ENCODE measurements around the gene KLHDC7B. TPM values are rescaled to one million over a fixed set of nuclear protein-coding genes. Genes with fewer than 3 reads are reported as not detected.

The KLHDC7B gene
- total and polyA plus RNA-seq, 4 experiments from 2014 or later = 4.3 to 7.5 (median 7.3) TPM

DNA sequence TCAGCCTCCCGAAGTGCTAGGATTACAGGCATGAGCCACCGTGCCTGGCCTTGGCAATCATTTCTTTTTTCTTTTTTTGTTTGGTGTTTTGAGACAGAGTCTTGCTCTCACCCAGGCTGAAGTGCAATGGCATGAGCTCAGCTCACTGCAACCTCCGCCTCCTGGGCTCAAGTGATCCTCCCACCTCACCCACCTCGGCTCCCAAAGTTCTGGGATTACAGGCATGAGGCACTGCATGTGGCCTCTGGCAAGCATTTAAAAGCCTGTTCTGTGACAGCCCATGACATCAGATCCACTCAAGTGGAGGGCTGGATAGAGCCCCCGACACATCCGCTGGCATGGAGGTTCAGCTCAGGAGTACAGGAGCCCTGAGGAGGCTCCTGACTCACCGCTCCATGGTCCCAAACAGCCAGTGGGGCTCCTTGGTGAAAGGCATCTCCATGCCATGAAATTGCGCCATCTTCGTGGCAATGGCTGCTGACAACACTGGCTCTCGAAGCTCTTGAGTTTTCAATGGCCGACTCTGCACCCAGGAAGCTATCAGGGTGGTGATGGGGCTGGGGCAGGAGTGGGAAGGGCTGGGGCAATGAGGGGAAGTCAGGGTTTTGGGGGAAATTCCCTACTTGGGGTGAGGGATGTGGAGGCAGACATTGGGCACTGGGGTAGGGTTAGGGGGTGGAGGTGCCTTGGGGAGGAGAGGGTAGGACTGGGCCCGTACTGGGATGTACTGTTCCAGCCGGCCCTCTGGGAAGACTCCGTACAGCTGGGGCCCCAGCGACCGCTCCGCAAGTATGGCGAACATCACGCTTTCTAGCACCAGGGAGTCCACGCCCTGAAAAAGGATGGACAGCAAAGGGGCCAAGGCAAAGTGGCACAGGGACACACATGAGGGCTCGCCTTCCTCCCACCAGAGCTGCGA is 35.6 kb downstream of the KLHDC7B start:
- Mint-ChIP-seq H3K27ac (peak overlapping the region; percentile 76 to 96 (median 91)), H3K4me3 (peak overlapping the region; percentile 73 to 91 (median 86)), H3K9me3 (no peaks in the 10 kb centered on the region), H3K27me3 (no peaks in the 10 kb centered on the region), H3K36me3 (peaks cover 3 to 17% of the 10 kb centered on the region in 2 donors), H3K4me1 (peaks cover 10 to 44% (median 20%) of the 10 kb centered on the region in 4 donors)
- DNase-seq = no peak
- peak overlapping the region; percentile 63 to 91 for H3K4me3 ChIP-seq (ENCODE audit: low read length in 2 of 2)
- H3K4me1 ChIP-seq (ENCODE audit: insufficient read depth, low read length) = peaks cover 26% of the 10 kb centered on the region
- no peaks in the 10 kb centered on the region for H3K9me3 ChIP-seq (ENCODE audit: control insufficient read depth in 1 of 2, low read length in 2 of 2)
- no peaks in the 10 kb centered on the region for H3K27me3 ChIP-seq (ENCODE audit: insufficient read depth, low read length)
- ChIA-PET CTCF (ENCODE audit: partially characterized antibody) (interaction anchor here (0.9 to 2.7 kb wide), 6 partner anchors 12 to 56 kb away, joined by 3 to 8 read pairs (median 4); partner anchors contain the start of genes SCO2 and SYCE3), POLR2A (ENCODE audit: partially characterized antibody) (interaction anchor here (0.6 to 7.4 kb wide), 14 partner anchors 9 to 238 kb away, joined by 3 to 65 read pairs (median 8); partner anchors contain the start of genes KLHDC7B, LMF2, NCAPH2 and PPP6R2)
- intact Hi-C loops (cut with micrococcal nuclease) = loop anchor here (5.0 kb wide), 1 partner anchor 109 kb away; no protein-coding TSS in a partner anchor
- H3K27ac ChIP-seq (ENCODE audit: low read depth, low read length) = peak overlapping the region; percentile 97
- no peaks in the 10 kb centered on the region for H3K36me3 ChIP-seq (ENCODE audit: insufficient read depth, low read length)

DNA sequence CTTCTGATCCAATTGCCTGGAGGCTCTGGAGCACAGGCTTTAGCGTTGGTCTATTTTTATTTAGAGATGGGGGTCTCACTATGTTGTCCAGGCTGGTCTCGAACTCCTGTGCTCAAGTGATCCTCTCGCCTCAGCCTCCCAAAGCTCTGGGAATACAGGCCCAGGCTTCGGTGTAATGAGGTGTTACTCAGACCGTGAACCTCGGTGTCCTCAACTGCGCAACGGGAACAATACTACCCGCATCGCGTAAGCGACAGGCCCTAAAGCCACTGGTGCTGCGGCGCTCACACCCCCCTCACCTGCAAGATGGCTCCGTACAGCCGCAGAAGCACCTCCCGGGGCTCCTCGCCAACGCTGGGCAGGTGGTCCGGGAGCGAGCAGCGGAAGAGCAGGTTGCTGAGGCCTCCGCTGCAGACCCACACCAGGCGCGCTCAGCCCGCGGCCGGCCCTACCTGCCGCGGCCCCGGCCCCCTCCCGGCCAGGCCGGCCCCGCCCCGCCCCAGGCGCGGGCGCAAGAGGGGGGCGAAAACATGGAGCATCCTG is 36.3 kb downstream of the KLHDC7B start:
- Mint-ChIP-seq H3K4me3 (peak overlapping the region; percentile 86 to 96 (median 92)), H3K36me3 (peaks cover 3 to 17% of the 10 kb centered on the region in 2 donors), H3K4me1 (peaks cover 10 to 44% (median 20%) of the 10 kb centered on the region in 4 donors), H3K27ac (peak overlapping the region; percentile 76 to 96 (median 91)), H3K27me3 (no peaks in the 10 kb centered on the region), H3K9me3 (no peaks in the 10 kb centered on the region)
- Histone ChIP-seq H3K4me3 (ENCODE audit: low read length in 2 of 2) (peak overlapping the region; percentile 63 to 91), H3K27me3 (ENCODE audit: insufficient read depth, low read length) (no peaks in the 10 kb centered on the region), H3K27ac (ENCODE audit: low read depth, low read length) (peak overlapping the region; percentile 97), H3K4me1 (ENCODE audit: insufficient read depth, low read length) (peaks cover 26% of the 10 kb centered on the region), H3K36me3 (ENCODE audit: insufficient read depth, low read length) (no peaks in the 10 kb centered on the region), H3K9me3 (ENCODE audit: control insufficient read depth in 1 of 2, low read length in 2 of 2) (no peaks in the 10 kb centered on the region)
- peak in 2 of 5 donors; percentile 41 to 53 for DNase-seq
- ChIA-PET CTCF (ENCODE audit: partially characterized antibody) (interaction anchor here (0.9 to 2.7 kb wide), 6 partner anchors 19 to 57 kb away, joined by 3 to 8 read pairs (median 4); partner anchors contain the start of genes SCO2 and SYCE3), POLR2A (ENCODE audit: partially characterized antibody) (interaction anchor here (0.6 to 7.4 kb wide), 22 partner anchors 8 to 239 kb away, joined by 3 to 65 read pairs (median 4); partner anchors contain the start of genes KLHDC7B, LMF2, NCAPH2 and PPP6R2)
- intact Hi-C loops (cut with micrococcal nuclease) = loop anchor here (1.0 to 5.0 kb wide), 8 partner anchors 20 to 239 kb away; partner anchors contain the start of genes ARSA, NCAPH2, PPP6R2 and SCO2

DNA sequence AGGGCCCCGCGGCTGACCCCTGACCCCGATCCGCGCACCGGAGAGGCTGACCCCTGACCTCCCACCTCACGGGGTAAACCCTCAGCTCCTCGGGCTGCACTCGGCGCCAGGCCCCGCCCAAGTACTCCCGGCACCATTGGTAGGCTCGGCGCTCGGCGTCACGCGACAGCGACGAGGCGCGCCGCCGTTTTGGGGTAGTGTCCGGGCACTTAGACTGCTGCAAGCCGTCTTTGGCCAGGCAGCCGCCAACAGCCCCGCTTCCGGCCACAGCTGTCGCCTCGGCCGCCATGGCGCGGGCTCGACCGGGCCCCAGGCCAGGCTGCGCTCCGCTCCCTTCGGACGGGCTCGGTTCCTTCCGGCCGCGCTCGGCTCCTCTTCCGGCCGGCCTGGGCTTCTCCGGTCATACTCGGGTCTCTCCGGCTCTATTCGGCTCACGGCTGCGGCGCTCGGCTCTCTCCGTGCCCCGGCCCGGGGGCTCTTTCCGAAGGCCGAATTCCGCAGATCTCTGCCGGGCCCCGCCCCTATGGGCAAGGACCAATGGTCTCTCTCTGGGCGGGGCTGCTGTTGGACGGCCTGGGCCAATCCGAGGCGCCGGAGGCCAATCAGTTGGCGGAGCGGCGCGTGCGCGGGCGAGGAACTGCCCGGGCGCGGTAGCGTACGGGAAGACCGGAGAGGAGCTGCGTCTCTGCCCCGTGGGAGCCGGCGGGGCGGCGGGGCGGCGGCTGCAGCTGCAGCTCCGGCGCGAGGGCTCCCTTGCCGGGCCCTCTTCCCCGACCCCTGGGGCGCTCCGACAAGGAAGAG is 37.0 kb downstream of the KLHDC7B start, which contains the start of gene CHKB:
CHKB (minus strand) TSS at position 357 of the 801 bp plus-strand sequence; CDS start at position 289, 68 bp downstream.
- H3K9me3 ChIP-seq (ENCODE audit: control insufficient read depth in 1 of 2, low read length in 2 of 2) = no peaks in the 10 kb centered on the region
- no peaks in the 10 kb centered on the region for H3K36me3 ChIP-seq (ENCODE audit: insufficient read depth, low read length)
- Mint-ChIP-seq H3K27ac (peak within 1 kb of the TSS; percentile 91 to 98 (median 96)), H3K27me3 (no peaks in the 10 kb centered on the region), H3K4me3 (peak within 1 kb of the TSS; percentile 90 to 96 (median 93)), H3K4me1 (peaks cover 8 to 39% (median 17%) of the 10 kb centered on the region in 4 donors), H3K9me3 (no peaks in the 10 kb centered on the region), H3K36me3 (peaks cover 0 to 16% of the 10 kb centered on the region in 2 donors)
- no peaks in the 10 kb centered on the region for H3K27me3 ChIP-seq (ENCODE audit: insufficient read depth, low read length)
- intact Hi-C loops (cut with micrococcal nuclease) = loop anchor here (1.0 to 5.0 kb wide), 8 partner anchors 20 to 240 kb away; partner anchors contain the start of genes ARSA, NCAPH2, PPP6R2 and SCO2
- ChIA-PET CTCF (ENCODE audit: partially characterized antibody) (interaction anchor here (1.2 to 2.7 kb wide), 3 partner anchors 20 to 57 kb away, joined by 3 to 6 read pairs (median 4); partner anchors contain the start of genes SCO2 and SYCE3), POLR2A (ENCODE audit: partially characterized antibody) (interaction anchor here (0.6 to 7.4 kb wide), 23 partner anchors 11 to 337 kb away, joined by 3 to 65 read pairs (median 4); partner anchors contain the start of genes KLHDC7B, LMF2, NCAPH2 and PPP6R2)
- peak within 1 kb of the TSS; percentile 63 to 91 for H3K4me3 ChIP-seq (ENCODE audit: low read length in 2 of 2)
- peaks cover 21% of the 10 kb centered on the region for H3K4me1 ChIP-seq (ENCODE audit: insufficient read depth, low read length)
- peak within 1 kb of the TSS; percentile 97 for H3K27ac ChIP-seq (ENCODE audit: low read depth, low read length)
- DNase-seq = peak; percentile 98 to 99 (median 98)

DNA sequence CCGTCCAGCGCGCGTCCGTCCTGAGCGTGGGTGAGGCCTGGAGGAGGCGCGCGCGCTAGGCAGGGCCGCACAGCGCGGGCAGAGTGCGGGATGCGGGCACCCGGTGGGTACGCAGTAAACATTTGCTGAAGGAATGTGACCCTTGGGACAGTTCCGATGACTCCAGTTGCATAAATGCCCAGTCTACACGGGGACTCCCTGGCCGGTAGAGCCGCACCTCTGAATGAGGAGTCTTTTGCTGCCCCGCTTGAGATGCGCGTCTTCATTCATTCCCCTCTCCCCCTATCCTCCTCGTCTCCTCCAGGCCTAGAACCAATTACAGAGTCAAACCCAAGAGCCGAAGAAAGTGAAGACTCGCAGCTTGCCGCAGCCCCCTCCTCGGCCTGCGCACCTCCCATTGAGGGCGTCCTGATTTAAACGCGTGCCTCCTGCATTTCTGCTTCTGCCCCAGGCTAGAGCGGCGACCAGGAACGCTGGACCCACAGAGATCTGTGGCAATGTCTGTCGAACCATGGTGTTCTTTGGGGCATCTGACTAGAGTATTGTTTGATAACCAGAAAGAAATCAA is 37.7 kb downstream of the KLHDC7B start:
- no peaks in the 10 kb centered on the region for H3K9me3 Mint-ChIP-seq
- CTCF ChIA-PET (ENCODE audit: partially characterized antibody) = interaction anchor here (2.7 kb wide), 1 partner anchor 21 kb away, joined by 6 read pairs; the partner anchor contains the start of gene SYCE3
- intact Hi-C loops (cut with micrococcal nuclease) = loop anchor here (2.0 to 5.0 kb wide), 3 partner anchors 45 to 241 kb away; partner anchors contain the start of genes ARSA and PPP6R2

DNA sequence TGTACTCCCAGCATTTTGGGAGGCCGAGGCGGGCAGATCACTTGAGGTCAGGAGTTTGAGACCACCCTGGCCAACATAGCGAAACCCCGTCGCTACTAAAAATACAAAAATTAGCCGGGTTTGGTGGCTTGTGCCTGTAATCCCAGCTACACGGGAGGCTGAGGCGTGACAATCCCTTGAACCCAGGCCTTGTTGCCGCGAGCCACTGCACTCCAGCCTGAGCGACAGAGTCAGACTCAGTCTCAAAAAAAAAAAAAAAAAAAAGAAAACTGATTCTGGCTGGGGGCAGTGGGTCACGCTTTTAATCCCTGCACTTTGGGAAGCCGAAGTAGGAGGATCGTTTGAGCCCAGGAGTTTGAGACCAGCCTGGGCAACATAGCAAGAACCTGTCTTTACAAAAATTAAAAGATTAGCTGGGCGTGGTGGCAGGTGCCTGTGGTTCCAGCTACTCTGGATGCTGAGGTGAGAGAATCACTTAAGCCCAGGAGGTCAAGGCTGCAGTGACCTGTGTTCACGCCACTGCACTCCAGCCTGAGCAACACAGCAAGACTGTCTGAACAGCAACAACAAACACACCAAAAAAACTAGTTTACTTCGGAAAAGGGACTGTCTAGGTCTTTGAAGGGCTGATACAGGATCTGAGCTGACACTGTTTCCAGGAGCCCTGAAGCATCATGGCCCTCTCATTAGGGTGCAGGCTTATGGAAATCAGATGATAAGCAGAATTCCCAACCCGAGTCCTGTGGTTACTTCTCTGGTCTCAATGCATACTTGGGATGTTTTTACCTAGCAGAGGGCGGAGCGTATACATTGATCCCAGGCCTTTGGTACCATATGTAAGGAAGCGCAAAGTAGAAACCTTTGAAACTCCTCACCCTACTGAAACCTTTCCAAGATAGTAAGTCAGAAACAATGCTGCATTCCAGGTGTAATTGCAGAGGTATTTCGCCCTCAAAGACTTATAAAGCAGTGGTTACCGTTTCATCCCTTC is 38.7 kb downstream of the KLHDC7B start:
- peaks cover 8 to 37% (median 16%) of the 10 kb centered on the region in 4 donors for H3K4me1 Mint-ChIP-seq
- no peaks in the 10 kb centered on the region for H3K9me3 Mint-ChIP-seq
- intact Hi-C loops (cut with micrococcal nuclease) = loop anchor here (5.0 kb wide), 1 partner anchor 112 kb away; no protein-coding TSS in a partner anchor
- peak overlapping the region in 7 of 8 donors; percentile 44 to 93 (median 90) for H3K4me3 Mint-ChIP-seq
- no peak overlapping the region for H3K4me3 ChIP-seq (ENCODE audit: low read length in 2 of 2)
- ChIA-PET CTCF (ENCODE audit: partially characterized antibody) (interaction anchor here (1.3 kb wide), 1 partner anchor 21 kb away, joined by 5 read pairs; the partner anchor contains the start of gene SYCE3), POLR2A (ENCODE audit: partially characterized antibody) (interaction anchor here (1.8 to 4.4 kb wide), 4 partner anchors 37 to 76 kb away, joined by 6 to 43 read pairs (median 22); partner anchors contain the start of genes LMF2, NCAPH2 and SCO2)
- no peaks in the 10 kb centered on the region for H3K9me3 ChIP-seq (ENCODE audit: control insufficient read depth in 1 of 2, low read length in 2 of 2)
- no peaks in the 10 kb centered on the region for H3K27me3 ChIP-seq (ENCODE audit: insufficient read depth, low read length)
- no peaks in the 10 kb centered on the region for H3K36me3 ChIP-seq (ENCODE audit: insufficient read depth, low read length)
- H3K27ac ChIP-seq (ENCODE audit: low read depth, low read length) = no peak overlapping the region
- H3K36me3 Mint-ChIP-seq = peaks cover 0 to 16% of the 10 kb centered on the region in 2 donors
- DNase-seq = no peak
- H3K27ac Mint-ChIP-seq = peak overlapping the region in 1 of 7 donors; percentile 30
- H3K27me3 Mint-ChIP-seq = no peaks in the 10 kb centered on the region
- H3K4me1 ChIP-seq (ENCODE audit: insufficient read depth, low read length) = peaks cover 21% of the 10 kb centered on the region

More for the DNA sequence above, 37.7 kb downstream of the KLHDC7B start:
- DNase-seq = no peak
- peak overlapping the region in 1 of 2 donors; percentile 91 for H3K4me3 ChIP-seq (ENCODE audit: low read length in 2 of 2)
- H3K4me1 Mint-ChIP-seq = peaks cover 8 to 39% (median 16%) of the 10 kb centered on the region in 4 donors
- H3K27ac ChIP-seq (ENCODE audit: low read depth, low read length) = peak overlapping the region; percentile 97
- H3K36me3 ChIP-seq (ENCODE audit: insufficient read depth, low read length) = no peaks in the 10 kb centered on the region
- POLR2A ChIA-PET (ENCODE audit: partially characterized antibody) = interaction anchor here (0.6 to 7.4 kb wide), 15 partner anchors 15 to 337 kb away, joined by 3 to 65 read pairs (median 7); partner anchors contain the start of genes LMF2, NCAPH2, SCO2 and SYCE3
- H3K4me1 ChIP-seq (ENCODE audit: insufficient read depth, low read length) = peaks cover 21% of the 10 kb centered on the region
- H3K27ac Mint-ChIP-seq = peak overlapping the region; percentile 49 to 93 (median 84)
- H3K27me3 Mint-ChIP-seq = no peaks in the 10 kb centered on the region
- no peaks in the 10 kb centered on the region for H3K9me3 ChIP-seq (ENCODE audit: control insufficient read depth in 1 of 2, low read length in 2 of 2)
- H3K27me3 ChIP-seq (ENCODE audit: insufficient read depth, low read length) = no peaks in the 10 kb centered on the region
- H3K4me3 Mint-ChIP-seq = peak overlapping the region; percentile 86 to 96 (median 92)
- peaks cover 0 to 16% of the 10 kb centered on the region in 2 donors for H3K36me3 Mint-ChIP-seq

Data from CD4-positive, alpha-beta memory T cell (primary cell).